Measurements from ENCODE around the gene PACS2. TPM values are rescaled to one million over a fixed set of nuclear protein-coding genes. Genes with fewer than 3 reads are reported as not detected.

Gene PACS2
- polyA plus RNA-seq, 3 donors: 40.6 to 82.1 (median 56.0) TPM

DNA sequence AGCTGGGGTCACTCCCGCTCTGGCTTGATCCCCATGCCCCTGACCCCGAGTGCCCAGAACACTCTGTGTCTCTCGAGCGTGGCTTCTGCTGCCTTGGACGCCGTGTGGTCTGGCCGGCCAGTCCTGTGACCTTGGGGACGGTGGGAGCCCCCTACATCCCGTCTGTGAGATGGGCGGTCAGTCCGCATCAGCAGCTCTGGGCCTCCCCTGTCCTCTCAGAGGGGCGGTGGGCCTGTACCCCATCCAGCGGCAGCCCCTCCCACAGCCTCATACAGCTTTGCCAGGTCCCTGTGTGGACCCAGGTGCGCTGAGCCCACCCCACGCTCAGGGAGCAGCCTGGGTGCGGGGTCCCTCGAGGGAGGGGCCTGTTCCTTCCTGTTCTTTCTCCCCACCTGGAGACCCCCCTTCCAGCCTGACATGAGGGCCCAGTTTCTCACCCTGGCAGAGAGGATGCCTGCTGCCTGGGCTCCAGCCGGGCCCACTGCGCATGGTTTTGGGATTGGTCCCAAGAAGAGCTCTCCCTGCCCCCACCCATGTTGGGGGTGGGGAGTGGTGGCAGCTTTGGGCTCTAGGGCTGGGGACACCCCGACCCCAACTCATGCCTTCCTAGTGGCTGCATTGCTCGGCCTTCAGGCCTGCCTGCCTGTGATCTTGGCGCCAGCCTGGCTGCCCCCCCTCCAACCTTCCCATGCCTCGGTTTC, 106.6 kb downstream of the PACS2 start:
- H3K27ac ChIP-seq (ENCODE audit: low read depth, low read length): no peak overlapping the region
- 45 to 53% (median 46%) methylated on average over 23 of the region's 23 CpGs for WGBS, 3 donors

DNA sequence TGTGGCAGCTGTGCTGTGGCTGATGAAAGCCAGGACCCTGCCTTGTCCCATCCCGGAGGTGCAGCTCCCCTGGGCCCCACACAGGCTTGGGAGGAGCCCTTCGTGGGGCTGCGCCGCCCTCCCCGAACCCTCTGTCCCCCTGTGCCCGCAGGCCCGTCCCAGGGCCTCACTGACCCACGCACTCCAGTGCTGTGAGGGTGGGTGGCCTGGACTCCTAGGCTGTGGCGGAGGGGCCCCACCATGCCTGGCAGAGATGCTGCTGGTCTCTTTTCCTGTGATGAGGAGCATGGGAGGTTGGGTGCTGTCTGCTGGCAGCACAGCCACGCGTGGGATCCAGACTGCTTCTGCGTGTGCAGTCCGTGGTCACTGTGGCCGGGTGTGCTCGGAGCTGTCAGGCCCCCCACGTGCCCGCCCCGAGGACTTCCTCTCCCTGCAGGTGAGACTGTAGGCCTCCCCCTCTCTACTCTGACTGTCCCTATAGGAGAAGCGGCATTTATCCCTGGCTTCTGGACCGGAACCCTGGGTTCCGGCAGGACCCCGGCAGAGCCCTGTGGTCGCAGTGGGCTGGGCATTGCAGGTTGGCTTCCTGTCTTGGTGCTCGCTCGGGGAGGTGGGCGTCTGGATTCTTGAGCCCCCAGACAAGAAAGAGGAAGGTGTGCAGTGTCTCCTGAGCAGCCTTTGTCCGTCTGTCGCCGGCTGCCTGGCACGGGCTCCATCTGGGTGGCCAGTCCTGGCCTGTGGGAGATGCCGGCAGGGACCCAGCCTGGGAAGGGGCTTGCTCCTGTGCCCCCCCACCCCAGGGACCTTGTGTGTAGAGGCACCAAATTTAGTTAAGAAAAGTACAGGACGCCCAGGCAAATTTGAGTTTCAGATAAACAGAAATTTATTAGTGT, 107.4 kb downstream of the PACS2 start:
- no peak overlapping the region for H3K27ac ChIP-seq (ENCODE audit: low read depth, low read length)
- 57 to 76% (median 57%) methylated on average over 31 to 32 of the region's 32 CpGs for WGBS, 3 donors

DNA sequence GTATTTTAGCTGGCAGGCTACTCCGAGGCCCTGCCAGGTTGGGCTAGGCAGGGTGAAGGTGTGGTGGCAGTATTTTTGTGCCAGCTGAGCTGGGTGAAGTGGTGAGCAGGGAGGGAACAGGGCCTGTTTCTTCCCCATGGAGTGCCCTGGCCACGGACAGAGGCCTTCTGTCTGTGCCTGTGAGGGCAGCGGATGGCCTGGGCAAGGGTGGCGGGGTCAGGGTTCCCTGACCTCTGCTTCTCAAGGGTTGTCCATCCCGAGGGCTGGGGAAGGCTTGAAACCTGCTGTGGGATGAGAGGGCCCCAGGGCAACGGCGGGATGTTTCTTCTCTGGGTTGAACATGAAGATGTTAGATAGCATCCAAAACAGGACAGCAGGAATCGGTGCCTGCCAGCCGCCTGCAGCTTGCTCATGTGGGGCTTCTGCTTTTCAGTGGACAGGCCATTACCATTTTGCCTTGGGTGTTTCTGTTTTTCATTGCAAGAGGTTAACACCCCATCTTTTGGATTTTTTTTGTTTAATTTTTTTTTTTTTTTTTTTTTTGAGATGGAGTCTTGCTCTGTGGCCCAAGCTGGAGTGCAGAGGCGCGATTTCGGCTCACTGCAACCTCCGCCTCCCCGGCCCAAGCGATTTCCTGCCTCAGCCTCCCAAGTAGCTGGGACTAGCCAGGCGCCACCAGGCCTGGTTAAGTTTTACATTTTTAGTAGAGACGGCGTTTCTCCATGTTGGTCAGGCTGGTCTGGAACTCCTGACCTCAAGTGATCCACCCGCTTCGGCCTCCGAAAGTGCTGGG, 108.3 kb downstream of the PACS2 start:
- H3K27ac ChIP-seq (ENCODE audit: low read depth, low read length): no peak overlapping the region
- 79 to 84% (median 82%) methylated on average over 21 of the region's 21 CpGs for whole genome bisulfite sequencing, 3 donors

DNA sequence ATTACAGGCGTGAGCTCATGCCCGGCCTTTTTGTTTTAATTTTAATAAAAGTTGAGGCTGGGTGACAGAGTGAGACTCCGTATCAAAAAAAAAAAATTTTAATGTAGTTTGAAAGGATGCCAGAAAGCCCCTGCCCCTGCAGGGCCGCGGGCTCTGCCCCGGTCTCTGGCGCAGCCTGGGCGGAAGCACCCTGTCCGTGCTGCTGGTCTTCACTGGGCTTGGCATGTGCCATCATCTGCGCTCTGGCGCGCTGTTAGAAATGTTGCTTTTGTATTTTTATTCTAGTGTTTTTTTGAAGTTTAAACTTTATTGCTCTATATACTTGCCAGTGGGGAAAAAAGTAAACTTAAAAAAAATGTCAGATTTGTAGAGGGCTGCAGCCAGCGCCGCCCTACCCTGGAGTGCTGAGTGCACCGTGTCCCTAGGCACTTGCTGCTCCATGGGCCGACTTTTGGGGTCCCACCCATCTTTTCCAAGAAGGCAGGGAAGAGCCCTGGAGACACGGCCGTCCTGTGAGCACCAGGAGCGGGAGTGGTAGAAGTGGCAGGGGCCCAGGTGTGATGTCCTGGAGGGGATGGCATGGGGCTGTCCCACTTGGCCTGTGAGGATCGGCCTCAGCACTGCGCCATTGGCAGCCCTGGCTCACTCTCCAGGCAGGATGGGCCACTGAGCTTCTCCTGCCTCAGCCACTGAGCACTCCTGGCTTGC, 109.1 kb downstream of the PACS2 start:
- WGBS, 3 donors: 94 to 96% (median 96%) methylated on average over 21 of the region's 21 CpGs
- no peak overlapping the region for H3K27ac ChIP-seq (ENCODE audit: low read depth, low read length)

DNA sequence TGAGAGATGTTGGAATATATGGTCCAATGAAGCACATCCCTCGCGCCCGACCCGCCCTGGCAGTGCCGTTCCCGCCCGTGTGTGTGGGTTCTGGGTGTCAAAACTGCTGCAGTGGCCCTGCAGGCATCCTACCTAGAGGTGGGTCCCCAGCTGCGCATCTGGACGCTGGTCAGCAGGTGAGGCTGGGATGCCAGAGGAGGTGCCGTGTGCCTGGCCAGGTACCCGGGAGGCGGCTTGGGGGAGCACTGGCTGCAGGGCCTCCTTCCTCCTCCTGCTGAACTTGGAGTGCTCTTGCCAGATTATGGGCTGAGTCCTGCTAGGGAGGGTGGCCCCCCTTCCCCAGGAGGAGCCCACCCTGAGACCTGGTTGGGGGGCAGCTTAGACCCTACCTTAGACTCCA, 110.3 kb downstream of the PACS2 start:
- 94 to 95% (median 94%) methylated on average over 12 of the region's 12 CpGs for WGBS, 3 donors
- no peak overlapping the region for H3K27ac ChIP-seq (ENCODE audit: low read depth, low read length)

DNA sequence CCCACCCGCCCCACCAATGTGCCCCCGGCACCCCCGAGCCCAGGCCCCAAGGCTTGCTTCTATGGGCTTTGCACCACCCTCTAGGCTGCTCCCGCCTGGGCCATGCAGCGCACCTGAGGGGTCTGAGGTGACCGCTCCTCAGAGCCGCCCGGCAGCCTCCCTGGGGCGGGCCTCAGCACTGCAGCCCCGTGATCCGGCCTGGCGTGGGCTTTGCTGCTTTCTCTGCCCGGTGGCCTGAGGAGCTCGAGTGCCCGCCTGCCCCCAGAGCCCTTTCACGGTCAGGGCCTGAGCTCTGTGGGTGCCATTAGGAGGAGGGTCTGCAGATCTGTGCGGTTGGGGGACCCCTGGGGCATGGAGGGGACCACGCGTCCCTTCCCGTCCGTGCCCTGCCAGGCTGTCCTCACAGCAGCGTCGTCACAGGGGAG, 111.3 kb downstream of the PACS2 start:
- 94 to 98% (median 95%) methylated on average over 17 to 23 of the region's 23 CpGs for WGBS, 3 donors
- H3K27ac ChIP-seq (ENCODE audit: low read depth, low read length): no peak overlapping the region

DNA sequence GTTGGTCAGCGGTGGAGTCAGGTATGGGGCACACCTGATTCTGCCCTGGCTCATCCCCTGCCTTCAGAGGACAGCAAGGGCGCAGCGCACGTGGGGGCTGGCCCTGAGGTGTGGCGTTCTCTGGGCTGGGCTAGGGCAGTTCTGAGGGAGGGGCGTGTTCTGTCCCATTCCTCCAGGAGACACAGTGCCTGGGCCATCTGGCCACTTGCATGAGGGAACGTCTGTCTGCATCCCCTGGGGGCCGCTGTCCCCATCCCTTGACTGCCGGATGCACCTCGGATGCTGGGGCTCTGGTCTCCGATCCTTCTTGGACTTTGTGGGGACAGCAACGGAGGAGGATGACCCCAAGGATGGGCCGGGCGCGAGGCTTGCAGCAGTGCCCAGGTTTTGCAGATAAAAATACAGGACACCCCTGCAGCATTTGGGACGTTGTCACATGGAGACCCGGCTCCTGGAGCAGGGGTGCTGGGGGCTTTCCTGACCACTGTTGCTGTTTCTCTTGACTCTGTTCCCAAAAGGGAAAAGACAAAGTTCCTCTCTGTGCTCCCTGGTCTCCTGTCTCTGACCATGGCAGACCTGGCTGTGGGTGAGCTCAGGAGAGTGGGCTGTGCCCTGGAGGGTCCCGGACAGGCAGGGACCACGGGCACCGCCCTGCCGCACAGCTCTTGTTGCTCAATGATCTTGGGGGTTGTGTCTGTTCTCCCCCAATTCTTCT, 112.0 kb downstream of the PACS2 start:
- WGBS, 3 donors: 94 to 98% (median 97%) methylated on average over 21 of the region's 21 CpGs
- H3K27ac ChIP-seq (ENCODE audit: low read depth, low read length): no peak overlapping the region

DNA sequence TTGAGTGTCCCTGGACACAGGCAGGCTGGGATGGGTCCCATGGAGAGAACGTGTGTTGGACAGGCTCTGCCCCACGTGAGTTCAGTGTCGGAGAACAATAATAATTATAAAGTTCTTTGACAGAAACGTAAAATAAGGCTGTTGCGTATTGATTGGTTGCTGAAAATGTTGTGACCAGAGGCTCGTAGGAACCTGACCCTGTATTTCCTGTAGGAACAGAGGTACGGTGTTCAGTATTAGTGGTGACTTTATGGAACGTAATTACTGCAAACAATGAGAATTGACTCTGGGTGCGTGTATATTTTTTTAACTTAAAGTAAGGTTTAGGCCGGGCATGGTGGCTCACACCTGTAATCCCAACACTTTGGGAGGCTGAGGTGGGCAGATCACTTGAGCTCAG, 112.9 kb downstream of the PACS2 start:
- 96 to 99% (median 96%) methylated on average over 10 of the region's 10 CpGs for WGBS, 3 donors
- no peak overlapping the region for H3K27ac ChIP-seq (ENCODE audit: low read depth, low read length)

DNA sequence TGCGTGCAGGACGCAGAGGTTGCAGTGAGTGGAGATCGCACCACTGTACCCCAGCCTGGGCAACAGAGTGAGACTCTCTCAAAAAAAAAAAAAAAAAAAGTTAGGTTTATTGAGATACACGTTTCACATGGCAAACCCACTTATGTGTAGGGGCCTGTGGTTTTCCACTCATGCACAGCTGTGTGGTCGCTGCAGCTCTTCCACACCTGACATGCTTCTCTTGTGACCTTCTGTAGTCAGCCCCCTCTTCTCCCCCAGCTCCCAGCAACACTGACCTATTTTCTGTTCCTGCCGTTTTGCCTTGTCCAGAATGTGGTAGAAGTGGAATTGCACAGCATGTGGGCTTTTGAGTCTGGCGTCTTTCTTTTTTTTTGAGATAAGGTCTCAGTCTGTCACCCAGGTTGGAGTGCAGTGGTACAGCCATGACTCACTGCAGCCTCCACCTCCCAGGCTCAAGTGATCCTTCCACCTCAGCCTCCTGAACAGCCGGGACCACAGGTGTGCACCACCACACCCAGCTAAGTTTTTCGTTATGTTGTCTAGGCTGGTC, 113.5 kb downstream of the PACS2 start:
- 90 to 93% (median 92%) methylated on average over 9 of the region's 9 CpGs for WGBS, 3 donors
- no peak overlapping the region for H3K27ac ChIP-seq (ENCODE audit: low read depth, low read length)

DNA sequence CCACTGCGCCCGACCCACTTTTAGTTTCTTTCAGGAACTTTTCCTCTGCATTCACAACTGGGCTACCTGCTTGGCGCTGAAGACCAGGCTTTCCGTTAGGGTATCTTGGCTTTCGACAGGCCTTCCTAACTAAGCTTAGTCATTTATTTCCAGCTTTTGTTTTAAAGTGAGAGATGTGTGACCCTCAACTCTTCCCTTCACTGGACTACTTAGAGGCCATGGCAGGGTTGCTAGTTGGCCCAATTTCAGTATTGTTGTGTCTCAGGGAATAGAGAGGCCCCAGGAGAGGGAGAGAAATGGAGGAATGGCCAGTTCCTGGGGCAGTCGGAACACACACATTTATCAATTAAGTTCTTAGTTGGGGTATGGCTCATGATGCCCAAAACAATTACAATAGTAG, 115.5 kb downstream of the PACS2 start:
- WGBS, 3 donors: 73 to 96% (median 80%) methylated on average over 6 of the region's 6 CpGs
- no peak overlapping the region for H3K27ac ChIP-seq (ENCODE audit: low read depth, low read length)

DNA sequence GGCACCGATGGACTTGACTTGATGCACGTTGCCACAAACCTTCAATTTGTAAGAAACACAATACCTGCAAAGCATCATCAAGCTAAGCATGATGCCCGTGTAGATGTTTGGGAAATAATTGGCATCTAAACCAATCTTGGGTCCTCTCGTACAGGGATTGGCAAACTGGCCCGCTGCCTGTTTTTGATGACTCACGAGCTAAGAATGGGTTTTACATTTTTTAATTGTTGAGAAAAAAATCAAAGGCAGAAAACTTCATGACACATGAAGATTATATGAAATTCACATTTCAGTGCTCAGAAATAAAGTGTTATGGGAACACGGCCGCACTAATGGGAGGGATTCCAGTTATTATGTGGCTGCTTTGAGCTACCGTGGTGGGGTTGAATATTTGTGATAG, 116.0 kb downstream of the PACS2 start:
- no peak overlapping the region for H3K27ac ChIP-seq (ENCODE audit: low read depth, low read length)
- 57 to 68% (median 61%) methylated on average over 9 of the region's 9 CpGs for WGBS, 3 donors

DNA sequence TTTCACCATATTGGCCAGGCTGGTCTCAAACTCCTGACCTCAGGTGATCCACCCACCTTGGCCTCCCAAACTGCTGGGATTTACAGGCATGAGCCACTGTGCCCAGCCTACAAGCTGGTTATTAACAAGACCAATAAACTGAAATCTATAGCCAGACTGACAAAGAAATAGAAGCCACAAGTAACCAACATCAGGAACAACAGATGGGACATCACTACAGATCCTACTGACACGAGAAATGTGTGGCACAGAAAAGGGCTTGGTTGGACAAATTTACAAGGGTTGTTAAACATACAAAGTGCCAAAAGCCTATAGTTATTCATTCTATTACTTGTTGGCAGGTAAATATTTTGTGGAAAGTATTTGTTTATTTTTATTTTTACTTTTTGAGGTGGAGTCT, 116.7 kb downstream of the PACS2 start:
- no peak overlapping the region for H3K27ac ChIP-seq (ENCODE audit: low read depth, low read length)
- WGBS, 3 donors: 93 to 100% (median 96%) methylated on average over 1 of the region's 1 CpG

DNA sequence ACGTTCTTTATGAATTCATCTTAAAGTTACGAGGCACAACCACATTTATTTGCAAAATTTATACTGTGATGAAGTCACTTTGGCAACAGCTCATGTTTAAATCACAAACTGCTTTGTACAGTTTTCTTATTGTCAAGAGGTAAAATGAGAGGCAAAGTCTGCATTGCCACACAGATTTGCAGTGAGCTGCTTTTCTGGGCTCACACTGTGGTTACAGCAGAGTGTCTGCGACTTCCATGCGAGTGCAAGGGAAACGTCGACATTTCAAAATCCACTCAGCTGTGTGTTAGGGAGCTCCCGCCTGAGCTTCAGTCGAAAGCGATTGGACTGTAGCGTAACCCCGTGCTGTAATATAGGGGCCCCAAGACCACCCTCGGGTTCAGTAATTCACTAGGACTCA, 118.1 kb downstream of the PACS2 start:
- WGBS, 3 donors: 81 to 88% (median 88%) methylated on average over 12 of the region's 12 CpGs
- no peak overlapping the region for H3K27ac ChIP-seq (ENCODE audit: low read depth, low read length)

DNA sequence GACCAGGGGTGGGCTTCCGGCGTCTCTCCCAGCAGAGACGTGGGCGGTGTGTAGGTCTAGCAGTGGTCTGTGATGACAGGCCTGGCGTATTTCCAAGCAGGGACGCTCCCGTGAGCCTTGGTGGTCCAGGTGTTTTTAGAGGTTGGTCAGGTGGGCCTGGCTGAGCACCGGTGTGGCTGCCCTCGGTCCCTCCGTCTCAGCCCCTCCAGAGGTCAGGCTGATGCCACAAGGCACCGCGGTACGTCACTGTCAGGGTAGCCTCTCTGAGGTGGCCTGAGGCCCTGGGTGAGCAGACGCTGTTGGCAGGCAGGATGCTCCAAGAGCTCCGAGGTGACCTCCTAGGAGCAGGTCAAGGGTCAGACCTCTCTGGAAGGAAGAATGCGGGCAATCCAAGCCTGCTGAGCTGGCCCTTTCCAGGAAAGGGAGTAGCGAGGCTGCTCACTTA, 118.6 kb downstream of the PACS2 start:
- WGBS, 3 donors: 81 to 88% (median 86%) methylated on average over 17 of the region's 17 CpGs
- no peak overlapping the region for H3K27ac ChIP-seq (ENCODE audit: low read depth, low read length)

DNA sequence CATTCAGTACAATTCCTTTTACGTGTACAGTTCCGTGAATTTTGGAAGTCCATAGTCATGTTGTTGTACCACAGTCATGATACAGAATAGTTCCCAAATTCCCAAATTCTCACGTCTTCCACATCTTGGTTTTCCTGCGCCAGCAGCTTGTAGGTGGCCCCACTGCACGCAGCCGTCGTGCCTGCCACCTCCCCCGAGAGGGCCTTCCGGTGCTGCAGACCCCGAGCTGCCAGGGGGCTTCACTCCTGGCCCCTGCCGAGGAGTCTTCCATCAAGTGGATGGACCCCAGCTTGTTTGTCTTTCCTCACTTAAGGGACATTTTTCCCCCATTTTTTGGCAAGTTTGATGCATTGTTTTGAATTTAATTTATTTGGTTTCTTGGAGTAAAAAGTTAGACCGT, 121.9 kb downstream of the PACS2 start:
- 84 to 90% (median 84%) methylated on average over 12 of the region's 12 CpGs for WGBS, 3 donors
- no peak overlapping the region for H3K27ac ChIP-seq (ENCODE audit: low read depth, low read length)

DNA sequence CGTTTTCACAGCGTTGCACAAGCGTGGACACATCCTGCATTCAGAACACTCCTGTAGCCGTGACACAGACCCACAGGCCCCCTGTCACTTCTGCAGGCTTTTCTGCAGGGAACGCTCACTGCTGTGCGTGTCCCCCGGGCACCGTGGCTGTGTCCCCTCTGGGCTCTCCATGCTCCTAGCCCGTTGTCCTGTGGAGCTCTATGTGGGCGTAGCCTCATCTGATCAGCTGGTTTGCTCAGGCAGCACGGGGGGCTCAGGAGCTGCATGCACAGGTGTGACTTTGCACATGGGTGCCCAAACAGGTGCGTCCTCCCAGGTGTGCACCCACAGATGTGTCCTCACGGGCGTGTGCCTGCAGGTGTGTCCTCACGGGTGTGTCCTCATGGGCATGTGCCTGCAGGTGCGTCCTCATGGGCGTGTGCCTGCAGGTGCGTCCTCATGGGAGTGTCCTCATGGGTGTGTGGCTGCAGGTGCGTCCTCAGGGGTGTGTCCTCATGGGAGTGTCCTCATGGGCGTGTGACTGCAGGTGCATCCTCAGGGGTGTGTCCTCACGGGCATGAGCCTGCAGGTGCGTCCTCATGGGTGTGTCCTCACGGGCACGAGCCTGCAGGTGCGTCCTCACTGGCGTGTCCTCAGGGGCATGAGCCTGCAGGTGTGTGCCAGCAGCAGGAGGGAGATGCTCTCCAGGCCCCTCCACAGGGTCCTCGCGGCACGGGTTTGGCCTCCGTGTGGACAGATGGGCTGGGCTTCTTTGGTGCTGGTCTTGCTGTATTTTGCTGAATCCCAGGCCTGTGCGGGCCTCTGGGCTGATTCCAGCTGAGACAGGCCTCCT, 122.6 kb downstream of the PACS2 start:
- WGBS, 3 donors: 85 to 86% (median 86%) methylated on average over 30 to 31 of the region's 31 CpGs
- H3K27ac ChIP-seq (ENCODE audit: low read depth, low read length): no peak overlapping the region
